ENCODE data around the gene SCGB1C1. TPM values are rescaled to one million over a fixed set of nuclear protein-coding genes. Genes with fewer than 3 reads are reported as not detected.
A peak's percentile ranks its signal among the peaks of the same experiment; 100 is the strongest.

SCGB1C1 gene
- total RNA-seq, 2 donors from 2014 or later, result not detected

- WGBS, 2 donors, result 40 to 69% methylated on average over 1 to 12 of the region's 23 CpGs
- TF ChIP-seq POLR2A (IDR thresholded peaks at IDR 0.05), result no peak
- no peak for TF ChIP-seq CTCF (IDR thresholded peaks at IDR 0.05)
- Histone ChIP-seq H3K36me3 (replicated peaks in 1 of 2; ENCODE audit: insufficient read depth in 1 of 2, low read depth in 2 of 2) (no peaks in the 10 kb centered on the region), H3K27me3 (no peaks in the 10 kb centered on the region), H3K9me3 (no peaks in the 10 kb centered on the region), H3K4me1 (peaks cover 5% of the 10 kb centered on the region), H3K4me3 (no peak overlapping the region), H3K27ac (no peak overlapping the region)
- ATAC-seq (no peak), DNase-seq (peak in 1 of 4 donors; percentile 10)
- intact Hi-C loops (cut with DNase I), result no loop called here
Measured at GRCh38 chr11:196786-197731, 4.2 kb downstream of the SCGB1C1 start.

- Histone ChIP-seq H3K4me3 (no peak overlapping the region), H3K9me3 (no peaks in the 10 kb centered on the region), H3K36me3 (replicated peaks in 1 of 2; ENCODE audit: insufficient read depth in 1 of 2, low read depth in 2 of 2) (no peaks in the 10 kb centered on the region), H3K4me1 (no peaks in the 10 kb centered on the region), H3K27me3 (no peaks in the 10 kb centered on the region), H3K27ac (no peak overlapping the region)
- intact Hi-C loops (cut with DNase I), result no loop called here
- ATAC-seq (no peak), DNase-seq (peak in 1 of 4 donors; percentile 13)
- no peak for TF ChIP-seq CTCF (IDR thresholded peaks at IDR 0.05)
- no peak for TF ChIP-seq POLR2A (IDR thresholded peaks at IDR 0.05)
- 80 to 84% methylated on average over 8 to 9 of the region's 9 CpGs for WGBS, 2 donors
Measured at GRCh38 chr11:197741-198235, 4.9 kb downstream of the SCGB1C1 start.

- no peaks in the 10 kb centered on the region for H3K9me3 ChIP-seq
- H3K4me3 ChIP-seq, result no peak overlapping the region
- TF ChIP-seq POLR2A (IDR thresholded peaks at IDR 0.05) (no peak), CTCF (IDR thresholded peaks at IDR 0.05) (no peak)
- WGBS, 2 donors, result 82 to 85% methylated on average over 15 to 21 of the region's 21 CpGs
- ATAC-seq (no peak), DNase-seq (peak in 1 of 4 donors; percentile 10)
- H3K27me3 ChIP-seq, result no peaks in the 10 kb centered on the region
- intact Hi-C loops (cut with DNase I), result no loop called here
- no peaks in the 10 kb centered on the region for H3K4me1 ChIP-seq
- no peak overlapping the region for H3K27ac ChIP-seq
- H3K36me3 ChIP-seq (replicated peaks in 1 of 2; ENCODE audit: insufficient read depth in 1 of 2, low read depth in 2 of 2), result no peaks in the 10 kb centered on the region
Measured at GRCh38 chr11:198236-198806, 5.4 kb downstream of the SCGB1C1 start.

- Histone ChIP-seq H3K4me3 (no peak overlapping the region), H3K36me3 (replicated peaks in 1 of 2; ENCODE audit: insufficient read depth in 1 of 2, low read depth in 2 of 2) (peaks cover 0 to 3% of the 10 kb centered on the region in 2 donors), H3K4me1 (peaks cover 5% of the 10 kb centered on the region), H3K27me3 (no peaks in the 10 kb centered on the region), H3K27ac (no peak overlapping the region), H3K9me3 (no peaks in the 10 kb centered on the region)
- DNase-seq (peak in 1 of 4 donors; percentile 10), ATAC-seq (no peak)
- intact Hi-C loops (cut with DNase I), result no loop called here
- TF ChIP-seq CTCF (IDR thresholded peaks at IDR 0.05) (no peak), POLR2A (IDR thresholded peaks at IDR 0.05) (no peak)
- 85 to 86% methylated on average over 8 to 13 of the region's 13 CpGs for WGBS, 2 donors
Measured at GRCh38 chr11:199004-199581, 6.2 kb downstream of the SCGB1C1 start.
